Cardiac fibroblast (primary cell): ENCODE measurements around the gene NAALADL2.
A peak's percentile ranks its signal among the peaks of the same experiment; 100 is the strongest.

Source experiments
- DNase-seq, 2 donors: peaks; one replicate each; pipeline versions ENCODE4 v3.0.0 to v3.0.0-alpha.2; 2010; ENCODE audit warnings: low read depth in 2 of 2
- H3K4me3 ChIP-seq, 2 donors: replicated peaks in 1 of 2; 1 replicate in 1 of 2; 2 replicates in 1 of 2; pipeline ENCODE4 v1.5.1; 2011; ENCODE audit warnings: low read depth in 2 of 2, low read length in 2 of 2, mild to moderate bottlenecking in 2 of 2, moderate library complexity in 1 of 2
- TF ChIP-seq, protein P1 (sequence below): IDR thresholded peaks from one replicate; pipeline ENCODE4 v1.5.1; 2011; ENCODE audit warnings: low read depth, mild to moderate bottlenecking, low read length, inconsistent platforms

NAALADL2 gene

DNA sequence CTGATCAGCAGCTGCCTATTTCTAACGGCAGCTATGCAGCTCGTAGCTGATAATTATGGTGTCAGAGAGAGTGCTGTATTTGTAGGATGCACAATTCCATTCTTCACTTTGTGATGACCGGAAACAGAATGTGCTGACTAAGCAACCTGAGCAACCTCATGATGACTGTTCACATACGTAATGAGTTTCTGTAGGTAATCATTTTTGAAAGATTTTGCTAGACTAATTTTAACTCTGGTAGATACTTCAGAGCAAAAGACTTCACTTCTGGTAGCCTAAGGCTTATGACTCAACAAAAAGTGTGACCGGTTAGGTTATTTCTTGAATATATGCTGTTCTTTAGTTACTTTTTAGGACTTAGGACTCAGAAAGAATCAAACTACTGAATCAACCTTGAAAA is 567.7 kb downstream of the NAALADL2 start:
- TF ChIP-seq, protein P1, sequence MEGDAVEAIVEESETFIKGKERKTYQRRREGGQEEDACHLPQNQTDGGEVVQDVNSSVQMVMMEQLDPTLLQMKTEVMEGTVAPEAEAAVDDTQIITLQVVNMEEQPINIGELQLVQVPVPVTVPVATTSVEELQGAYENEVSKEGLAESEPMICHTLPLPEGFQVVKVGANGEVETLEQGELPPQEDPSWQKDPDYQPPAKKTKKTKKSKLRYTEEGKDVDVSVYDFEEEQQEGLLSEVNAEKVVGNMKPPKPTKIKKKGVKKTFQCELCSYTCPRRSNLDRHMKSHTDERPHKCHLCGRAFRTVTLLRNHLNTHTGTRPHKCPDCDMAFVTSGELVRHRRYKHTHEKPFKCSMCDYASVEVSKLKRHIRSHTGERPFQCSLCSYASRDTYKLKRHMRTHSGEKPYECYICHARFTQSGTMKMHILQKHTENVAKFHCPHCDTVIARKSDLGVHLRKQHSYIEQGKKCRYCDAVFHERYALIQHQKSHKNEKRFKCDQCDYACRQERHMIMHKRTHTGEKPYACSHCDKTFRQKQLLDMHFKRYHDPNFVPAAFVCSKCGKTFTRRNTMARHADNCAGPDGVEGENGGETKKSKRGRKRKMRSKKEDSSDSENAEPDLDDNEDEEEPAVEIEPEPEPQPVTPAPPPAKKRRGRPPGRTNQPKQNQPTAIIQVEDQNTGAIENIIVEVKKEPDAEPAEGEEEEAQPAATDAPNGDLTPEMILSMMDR = no peak
- DNase-seq = no peak
- no peak overlapping the region for H3K4me3 ChIP-seq

DNA sequence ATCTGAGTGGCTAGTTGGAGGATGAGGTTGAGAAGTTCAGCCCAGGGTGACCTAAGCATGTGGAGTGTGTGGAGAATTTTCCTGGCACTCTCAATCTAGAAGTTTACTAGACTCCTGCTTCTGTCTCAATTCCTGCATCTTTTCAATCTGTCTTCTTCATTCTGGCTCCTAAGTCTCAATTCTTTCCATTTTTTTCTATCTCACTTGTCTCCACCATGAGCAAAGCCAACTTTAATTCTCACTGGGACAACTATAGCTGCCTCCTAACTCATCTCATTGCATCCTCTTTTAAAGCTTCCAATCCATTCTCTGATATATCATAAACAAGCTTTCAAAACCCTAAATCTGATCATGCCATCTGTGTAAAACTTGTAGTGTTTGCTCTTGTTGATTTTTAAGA is 569.3 kb downstream of the NAALADL2 start:
- TF ChIP-seq, protein P1 = no peak
- no peak overlapping the region for H3K4me3 ChIP-seq
- DNase-seq = no peak

DNA sequence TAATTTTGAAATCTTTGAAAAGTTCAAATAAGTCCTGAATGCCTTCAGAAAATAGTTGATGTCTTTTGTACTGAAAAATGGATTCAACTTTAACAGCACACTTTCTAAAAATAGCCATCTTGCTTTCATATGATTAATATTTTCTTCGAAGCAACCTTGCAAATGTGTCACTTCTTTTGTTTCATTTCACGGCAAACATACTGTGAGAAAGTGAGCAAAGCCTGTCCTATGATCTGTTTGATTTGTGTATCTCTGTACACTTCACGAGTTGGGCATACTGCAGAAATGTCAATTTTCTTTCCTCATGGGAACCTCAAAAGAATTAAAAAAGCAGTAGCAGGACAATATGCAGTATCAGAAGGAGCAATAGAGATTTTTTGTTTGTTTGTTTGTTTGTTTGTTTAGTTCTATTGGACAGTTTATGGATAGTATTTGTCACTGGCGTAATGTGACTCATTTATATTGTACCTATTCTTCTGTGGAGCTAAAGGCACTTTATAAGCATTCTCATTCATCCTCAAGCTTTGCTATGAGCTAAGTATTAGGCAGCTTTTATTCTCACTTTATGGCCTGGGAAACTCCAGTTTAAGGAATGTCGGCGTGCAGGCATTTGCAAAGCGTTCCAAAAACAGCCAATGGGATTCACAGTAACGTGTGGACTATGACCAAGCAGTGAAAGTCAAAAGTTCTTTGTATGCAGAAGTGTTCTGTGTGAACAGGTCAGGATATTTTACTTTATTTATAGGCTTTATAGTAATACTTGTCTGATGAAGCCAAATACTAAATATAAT is 572.0 kb downstream of the NAALADL2 start:
- peak; percentile 22 to 66 for DNase-seq
- H3K4me3 ChIP-seq = no peak overlapping the region
- TF ChIP-seq, protein P1 = no peak

DNA sequence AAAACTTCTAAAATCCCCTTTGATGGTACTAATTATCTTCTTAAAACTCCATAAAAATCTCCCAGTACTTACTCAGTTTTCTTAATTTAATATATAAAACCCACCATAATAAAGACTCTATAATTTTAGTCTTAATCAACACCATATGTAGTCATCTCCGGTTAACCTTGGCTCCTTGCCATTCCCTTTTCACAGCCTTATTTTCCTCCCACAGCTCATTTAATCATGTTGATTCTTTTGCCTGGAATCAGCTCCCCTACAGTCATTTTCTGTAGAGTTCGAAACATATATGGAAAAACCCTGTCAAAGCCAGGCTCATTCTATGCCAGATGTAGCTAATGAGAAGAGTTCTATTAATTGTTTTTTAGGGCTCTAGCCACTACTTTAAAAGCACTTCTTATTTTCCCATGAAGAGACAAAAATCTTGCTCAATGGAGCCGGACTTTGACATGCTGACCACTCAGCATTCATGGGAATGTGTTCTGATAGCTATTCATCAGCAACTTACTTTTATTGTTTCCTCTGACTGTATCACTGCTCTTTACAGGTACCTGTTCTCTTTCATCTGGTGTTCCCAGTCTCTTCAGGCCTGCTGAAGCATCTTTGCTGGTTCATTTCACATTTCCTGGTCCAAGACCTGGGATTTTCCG is 573.4 kb downstream of the NAALADL2 start:
- no peak overlapping the region for H3K4me3 ChIP-seq
- TF ChIP-seq, protein P1 = no peak
- DNase-seq = peak; percentile 40 to 82

DNA sequence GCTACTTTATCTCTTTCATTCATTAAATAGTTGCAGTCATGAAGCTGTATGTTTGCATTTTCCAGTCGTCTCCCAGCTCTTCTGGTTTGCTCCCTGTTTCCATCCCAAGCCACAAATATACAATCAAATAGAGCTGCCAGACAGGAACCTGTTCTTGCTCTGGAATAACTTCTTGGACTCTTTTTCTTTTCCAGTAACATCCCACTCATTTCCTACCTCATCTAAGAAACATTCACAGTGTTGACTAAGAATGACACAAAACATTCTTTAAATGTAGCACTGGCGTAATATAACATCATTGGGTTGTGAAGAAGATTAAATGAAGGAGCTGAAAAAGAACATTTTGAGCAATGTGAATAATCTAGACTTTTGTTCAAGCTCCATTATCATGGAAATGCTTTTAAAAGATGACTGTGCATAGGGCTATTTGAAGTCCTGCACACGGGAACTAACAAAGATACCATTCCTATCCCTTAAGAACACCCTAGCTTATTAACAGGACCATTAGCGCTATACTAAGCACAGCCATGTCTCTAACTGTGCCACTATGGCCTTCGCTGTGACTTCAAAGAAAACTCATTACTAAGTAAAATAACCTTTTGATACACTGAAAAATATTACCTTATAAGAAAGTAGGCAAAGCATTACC is 574.0 kb downstream of the NAALADL2 start:
- TF ChIP-seq, protein P1 = no peak
- no peak overlapping the region for H3K4me3 ChIP-seq
- DNase-seq = peak; percentile 72 to 75

DNA sequence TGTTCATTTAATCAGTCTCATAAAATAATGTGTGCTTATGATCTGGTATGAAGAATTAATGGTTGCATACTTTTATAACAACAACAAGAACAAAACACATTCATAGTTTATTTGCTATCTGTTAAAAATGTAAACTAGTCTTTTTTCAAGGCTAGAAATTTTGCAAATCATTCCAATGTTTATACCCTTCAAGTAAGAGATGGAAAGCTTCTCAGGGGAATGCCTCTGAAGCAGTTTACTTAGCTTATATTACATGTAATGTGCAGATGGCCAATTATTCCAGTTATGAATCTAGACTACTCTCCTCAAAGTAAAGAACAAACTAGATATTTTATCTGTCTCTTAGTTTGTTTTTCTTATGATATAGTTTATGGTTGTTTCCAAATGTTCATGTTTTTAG is 575.4 kb downstream of the NAALADL2 start:
- H3K4me3 ChIP-seq = no peak overlapping the region
- DNase-seq = no peak
- TF ChIP-seq, protein P1 = no peak
